22Rv1 (cell line): ENCODE data around the gene MTHFR.

Experiments used
- H3K27ac ChIP-seq: fragments of 450-650 bp; 2 replicates; pipeline ENCODE4 v1.5.1; 2017
- CTCF ChIP-seq: fragments of 450-650 bp; IDR thresholded peaks from 2 replicates; pipeline ENCODE4 v1.5.1; 2017; ENCODE audit warnings: mild to moderate bottlenecking
- ZFX ChIP-seq: fragments of 450-650 bp; IDR thresholded peaks from 2 replicates; pipeline ENCODE4 v1.6.1; 2017; ENCODE audit warnings: antibody characterized with exemption, borderline replicate concordance

MTHFR gene

GRCh38 chr1:11767922-11768704 lies 37.7 kb downstream of the MTHFR start:
- TF ChIP-seq CTCF = no peak
- no peak for TF ChIP-seq ZFX
- no peak overlapping the region for H3K27ac ChIP-seq

- H3K27ac ChIP-seq = no peak overlapping the region
- TF ChIP-seq CTCF (no peak), ZFX (no peak)
These were observed 39.4 kb downstream of the MTHFR start for GRCh38 chr1:11766429-11766776.

GRCh38 chr1:11765661-11766428 lies 39.9 kb downstream of the MTHFR start:
- no peak overlapping the region for H3K27ac ChIP-seq
- TF ChIP-seq ZFX (no peak), CTCF (no peak)

GRCh38 chr1:11764519-11764918 lies 41.2 kb downstream of the MTHFR start:
- TF ChIP-seq ZFX = no peak
- TF ChIP-seq CTCF = no peak
- no peak overlapping the region for H3K27ac ChIP-seq

GRCh38 chr1:11764115-11764514 lies 41.6 kb downstream of the MTHFR start:
- TF ChIP-seq CTCF (no peak), ZFX (no peak)
- H3K27ac ChIP-seq = no peak overlapping the region

- no peak within 1 kb of the TSS for H3K27ac ChIP-seq
- TF ChIP-seq CTCF (no peak), ZFX (no peak)
These were observed 43.8 kb downstream of the MTHFR start, which contains the start of gene C1orf167 for GRCh38 chr1:11761988-11762406. C1orf167 (plus strand) TSS chr1:11762193; CDS start chr1:11764401, 2,208 bp downstream.

GRCh38 chr1:11761285-11761684 lies 44.5 kb downstream of the MTHFR start:
- no peak for TF ChIP-seq ZFX
- H3K27ac ChIP-seq = no peak overlapping the region
